K562 (cell line): ENCODE data around the gene SLC1A7. TPM values are rescaled to one million over a fixed set of nuclear protein-coding genes. Genes with fewer than 3 reads are reported as not detected.

ENCODE experiments used
- ATAC-seq: fragments of 200-7000 bp; cut with Tn5 transposase; 3 replicates; pipeline ENCODE4 v1.9.1; 2020; ENCODE audit warnings: moderate library complexity
- BruUV-seq: library from RNA; stranded (reverse); fragments of 400-500 nt; replicated peaks from 2 replicates; lab custom pipeline; 2021; lab: Mats Ljungman, UMichigan
- CTCF ChIA-PET: fragments of 300-600 bp; formaldehyde crosslinking; extraction: SDS; loops from one replicate; lab custom pipeline; 2021; ENCODE audit warnings: low intra/inter-chr PET ratio; lab: Yijun Ruan, JAX
- POLR2A ChIA-PET: fragments of 300-600, 350-650 bp; sonication (Branson Sonifier 250); formaldehyde crosslinking; extraction: SDS; loops from one replicate; lab custom pipeline; 2021; ENCODE audit warnings: antibody characterized with exemption, inconsistent platforms; lab: Yijun Ruan, JAX
- DNase-seq, 4 experiments: peaks; one replicate each; pipeline versions ENCODE4 v3.0.0 to v3.0.0-alpha.2; 2011 to 2018; ENCODE audit warnings: low spot score in 3 of 4, mixed read lengths in 3 of 4; ENCODE audit errors: extremely low read depth in 1 of 4
- FAIRE-seq: peaks from 2 replicates; lab custom pipeline; 2011; peaks lifted over from hg19 to GRCh38; lab: Jason Lieb, UNC
- H2AFZ ChIP-seq: 2 replicates; pipeline ENCODE4 v1.6.0; 2011; ENCODE audit warnings: low read depth, low read length, control low read depth, inconsistent platforms
- H3K27ac ChIP-seq: fragments of 200-600 bp; 3 replicates; pipeline ENCODE4 v1.8.0; 2011; ENCODE audit warnings: low read depth, mild to moderate bottlenecking, control low read depth, inconsistent platforms, low read length, moderate library complexity, mixed read lengths; ENCODE audit errors: extremely low read depth
- H3K27me3 ChIP-seq, 2 experiments: fragments of 300-600 bp in 1 of 2; 2 replicates in 1 of 2; 3 replicates in 1 of 2; pipeline versions ENCODE4 v1.6.0 to v1.8.0; 2011; ENCODE audit warnings: inconsistent platforms in 2 of 2, low read length in 2 of 2, mild to moderate bottlenecking in 1 of 2, mixed read lengths in 1 of 2, moderate library complexity in 1 of 2; ENCODE audit not compliant: control insufficient read depth in 2 of 2, insufficient read depth in 2 of 2
- H3K36me3 ChIP-seq: fragments of 300-600 bp; 3 replicates; pipeline ENCODE4 v1.8.0; 2011; ENCODE audit warnings: mild to moderate bottlenecking, low read length, inconsistent platforms; ENCODE audit not compliant: control insufficient read depth, insufficient read depth
- H3K4me1 ChIP-seq, 2 experiments: fragments of 200-600 bp in 1 of 2; replicated peaks in 1 of 2; 2 replicates in 1 of 2; 3 replicates in 1 of 2; pipeline versions ENCODE4 v1.5.1 to v1.8.0; 2011; ENCODE audit warnings: inconsistent platforms in 2 of 2, low read length in 2 of 2, mild to moderate bottlenecking in 1 of 2, mixed read lengths in 1 of 2, moderate library complexity in 1 of 2; ENCODE audit not compliant: control insufficient read depth in 2 of 2, insufficient read depth in 2 of 2
- H3K4me2 ChIP-seq: 2 replicates; pipeline ENCODE4 v1.6.1; 2011; ENCODE audit warnings: low read length, control low read depth, inconsistent platforms, mixed read lengths; ENCODE audit not compliant: insufficient read depth
- H3K4me3 ChIP-seq: fragments of 200-600 bp; sonication (generic), shearing (Covaris generic); 2 replicates; pipeline ENCODE4 v1.5.1; 2016; ENCODE audit warnings: control low read depth, inconsistent platforms
- H3K79me2 ChIP-seq: fragments of 200-600 bp; 3 replicates; pipeline ENCODE4 v1.8.0; 2011; ENCODE audit warnings: low read length, inconsistent platforms; ENCODE audit not compliant: control insufficient read depth, insufficient read depth
- H3K9ac ChIP-seq, 2 experiments: 2 replicates each; pipeline versions ENCODE4 v1.6.0 to v1.6.1; 2011; ENCODE audit warnings: low read depth in 2 of 2, low read length in 2 of 2, control low read depth in 1 of 2, inconsistent platforms in 1 of 2, mild to moderate bottlenecking in 1 of 2, mixed read lengths in 1 of 2; ENCODE audit not compliant: insufficient read depth in 1 of 2
- H3K9me1 ChIP-seq: one replicate; pipeline ENCODE4 v1.6.0; 2011; ENCODE audit warnings: inconsistent platforms, mild to moderate bottlenecking, low read length, moderate library complexity; ENCODE audit not compliant: control insufficient read depth, insufficient read depth
- H3K9me3 ChIP-seq: replicated peaks from 2 replicates; pipeline ENCODE4 v1.5.1; 2011; ENCODE audit warnings: low read depth, low read length, inconsistent platforms; ENCODE audit not compliant: control insufficient read depth, insufficient read depth
- H4K20me1 ChIP-seq: replicated peaks from 2 replicates; pipeline ENCODE4 v1.6.1; 2011; ENCODE audit warnings: low read length, inconsistent platforms, mixed read lengths; ENCODE audit not compliant: control insufficient read depth, insufficient read depth
- HDAC3 ChIP-seq: fragments of 450-650 bp; IDR thresholded peaks from 2 replicates; pipeline ENCODE4 v1.6.1; 2018; ENCODE audit warnings: borderline replicate concordance, mild to moderate bottlenecking, moderate library complexity; ENCODE audit not compliant: partially characterized antibody
- NFE2 ChIP-seq: IDR thresholded peaks from 2 replicates; pipeline ENCODE4 v1.6.1; 2014; ENCODE audit warnings: antibody characterized with exemption, low read depth
- RAD21 ChIP-seq, 2 experiments: fragments of 250-450 bp in 1 of 2; fragments of 450-650 bp in 1 of 2; sonication (Bioruptor Pico) in 1 of 2; formaldehyde crosslinking in 1 of 2; IDR thresholded peaks in 1 of 2; conservative IDR thresholded peaks in 1 of 2; 2 replicates each; pipeline versions ENCODE4 v1.4.0 to v1.8.0; 2020 to 2022; ENCODE audit warnings: mild to moderate bottlenecking in 2 of 2, moderate library complexity in 1 of 2
- XRCC5 ChIP-seq: fragments of 200-400 bp; formaldehyde crosslinking; IDR thresholded peaks from 2 replicates; pipeline ENCODE4 v1.6.1; 2017; ENCODE audit warnings: low read depth, mild to moderate bottlenecking, low read length
- ZBTB7A ChIP-seq: IDR thresholded peaks from 2 replicates; pipeline ENCODE4 v1.6.1; 2011; ENCODE audit warnings: low read depth, mild to moderate bottlenecking, low read length, moderate library complexity, borderline replicate concordance; ENCODE audit not compliant: control insufficient read depth
- ZZZ3 ChIP-seq: fragments of 450-650 bp; IDR thresholded peaks from 2 replicates; pipeline ENCODE4 v1.6.1; 2016; ENCODE audit warnings: antibody characterized with exemption, mild to moderate bottlenecking, moderate library complexity
- WGBS: fragments of 100-300 bp; shearing (Covaris generic); methylation state at CpG from one replicate; pipeline ENCODE4 v1.1.6; 2016; ENCODE audit warnings: low coverage, mixed read lengths; ENCODE audit not compliant: insufficient coverage; ENCODE audit errors: missing lambda C conversion rate; 5-methylcytosine and 5-hydroxymethylcytosine counted together
- in situ Hi-C: fragments of 300-500 bp; cut with MboI; formaldehyde crosslinking; loops from 4 replicates; pipeline ENCODE4 v1.15.0; 2018; ENCODE audit warnings: inconsistent platforms, mixed read lengths
- intact Hi-C: fragments of 100-400 bp; cut with micrococcal nuclease; formaldehyde crosslinking; loops from 2 replicates; pipeline ENCODE4 v1.14.2; 2022
- polyA plus RNA-seq, 8 experiments: library from polyadenylated mRNA; depleted of rRNA in 4 of 8; stranded (reverse) in 5 of 8; unstranded in 3 of 8; fragments of >200 nt; fragmentation: Nextera tagmentation in 2 of 8; fragmentation: Illumina TruSeq in 1 of 8; extraction: Ambion mirVana in 2 of 8; extraction: Trizol in 1 of 8; gene quantifications; 2 replicates each; pipeline versions ENCODE4 v1.2.1 to v1.2.3, GENCODE V29; 2011 to 2014; ENCODE audit warnings: inconsistent platforms in 1 of 8, missing spikeins in 1 of 8
- total RNA-seq, 7 experiments: library from RNA; depleted of rRNA in 6 of 7; stranded (reverse); fragments of >200 nt in 6 of 7; fragmentation: Illumina TruSeq in 2 of 7; extraction: Trizol in 2 of 7; gene quantifications; 2 replicates each; pipeline versions ENCODE4 v1.2.1 to v1.2.3, GENCODE V29; 2011 to 2021; ENCODE audit warnings: low replicate concordance in 1 of 7
- TF ChIP-seq, protein P1 (sequence below), 3 experiments: IDR thresholded peaks in 2 of 3; conservative IDR thresholded peaks in 1 of 3; 2 replicates each; pipeline ENCODE4 v1.5.1; 2011 to 2012; ENCODE audit warnings: low read length in 3 of 3, mild to moderate bottlenecking in 3 of 3, control low read depth in 2 of 3, improper control_type of control experiment in 1 of 3, inconsistent platforms in 1 of 3, low read depth in 1 of 3, mixed read lengths in 1 of 3, moderate library complexity in 1 of 3; ENCODE audit not compliant: insufficient read depth in 2 of 3

Gene SLC1A7
- total and polyA plus RNA-seq, 9 of the 15 experiments (the other 6 are each of a cell fraction or from before 2014, with no cell fraction given): 0.07 TPM; not detected in 8

GRCh38 chr1:53190210-53190611, 47.8 kb upstream of the SLC1A7 start:
- Histone ChIP-seq H3K4me3 (no peak overlapping the region), H2AFZ (peak overlapping the region; percentile 30; the same call in 1 of the 2 replicates), H3K27me3 (no peaks in the 10 kb centered on the region), H4K20me1 (no peaks in the 10 kb centered on the region), H3K9me1 (no peaks in the 10 kb centered on the region), H3K27ac (no peak overlapping the region), H3K4me1 (peaks cover 0 to 22% of the 10 kb centered on the region in 2 experiments; a peak in 4 of 5 replicates), H3K9me3 (no peaks in the 10 kb centered on the region), H3K36me3 (no peaks in the 10 kb centered on the region), H3K79me2 (no peaks in the 10 kb centered on the region), H3K4me2 (no peak overlapping the region), H3K9ac (peak overlapping the region in 1 of 2 experiments; percentile 28; a peak in 1 of 4 replicates)
- ATAC-seq (peak; percentile 79), FAIRE-seq (no peak), DNase-seq (peak in 3 of 4 experiments; percentile 33 to 59 (median 37))
- in situ Hi-C loops: loop anchor here (25.0 kb wide), 1 partner anchor 278 kb away; the partner anchor contains the start of gene ECHDC2
- ChIA-PET CTCF (no interaction called here), POLR2A (interaction anchor here (1.4 kb wide), 1 partner anchor 11 kb away, joined by 3 read pairs; no protein-coding TSS in a partner anchor)
- BruUV-seq: no TSS peak
- 47% methylated on average over 10 of the region's 10 CpGs for WGBS
- intact Hi-C loops: loop anchor here (10.0 kb wide), 1 partner anchor 205 kb away; no protein-coding TSS in a partner anchor
- TF ChIP-seq HDAC3: no peak
- TF ChIP-seq ZBTB7A: peak; percentile 91
- TF ChIP-seq, protein P1, sequence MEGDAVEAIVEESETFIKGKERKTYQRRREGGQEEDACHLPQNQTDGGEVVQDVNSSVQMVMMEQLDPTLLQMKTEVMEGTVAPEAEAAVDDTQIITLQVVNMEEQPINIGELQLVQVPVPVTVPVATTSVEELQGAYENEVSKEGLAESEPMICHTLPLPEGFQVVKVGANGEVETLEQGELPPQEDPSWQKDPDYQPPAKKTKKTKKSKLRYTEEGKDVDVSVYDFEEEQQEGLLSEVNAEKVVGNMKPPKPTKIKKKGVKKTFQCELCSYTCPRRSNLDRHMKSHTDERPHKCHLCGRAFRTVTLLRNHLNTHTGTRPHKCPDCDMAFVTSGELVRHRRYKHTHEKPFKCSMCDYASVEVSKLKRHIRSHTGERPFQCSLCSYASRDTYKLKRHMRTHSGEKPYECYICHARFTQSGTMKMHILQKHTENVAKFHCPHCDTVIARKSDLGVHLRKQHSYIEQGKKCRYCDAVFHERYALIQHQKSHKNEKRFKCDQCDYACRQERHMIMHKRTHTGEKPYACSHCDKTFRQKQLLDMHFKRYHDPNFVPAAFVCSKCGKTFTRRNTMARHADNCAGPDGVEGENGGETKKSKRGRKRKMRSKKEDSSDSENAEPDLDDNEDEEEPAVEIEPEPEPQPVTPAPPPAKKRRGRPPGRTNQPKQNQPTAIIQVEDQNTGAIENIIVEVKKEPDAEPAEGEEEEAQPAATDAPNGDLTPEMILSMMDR (IDR thresholded peaks at IDR 0.05 in 2 of 3, conservative IDR thresholded peaks at IDR 0.05 in 1 of 3; ENCODE audit: insufficient read depth in 2 of 3, low read depth in 1 of 3, low read length in 3 of 3): peak; percentile 39 to 50 (median 46); a peak in 4 of 6 replicates
- TF ChIP-seq RAD21 (CRISPR knock-in tag; conservative IDR thresholded peaks at IDR 0.05 in 1 of 2, IDR thresholded peaks at IDR 0.05 in 1 of 2): peak in 1 of 2 experiments; percentile 26; a peak in 2 of 4 replicates
- TF ChIP-seq XRCC5: no peak
- no peak for TF ChIP-seq ZZZ3
- peak; percentile 54; the same call in 1 of the 2 replicates for TF ChIP-seq NFE2
